ENCODE results near the gene ENOX2.
"Not testable (repeated sequence)": the region's sequence is repeated elsewhere in the genome, so short reads cannot be mapped to it uniquely, and the experiment has no call there.

Gene ENOX2

DNA sequence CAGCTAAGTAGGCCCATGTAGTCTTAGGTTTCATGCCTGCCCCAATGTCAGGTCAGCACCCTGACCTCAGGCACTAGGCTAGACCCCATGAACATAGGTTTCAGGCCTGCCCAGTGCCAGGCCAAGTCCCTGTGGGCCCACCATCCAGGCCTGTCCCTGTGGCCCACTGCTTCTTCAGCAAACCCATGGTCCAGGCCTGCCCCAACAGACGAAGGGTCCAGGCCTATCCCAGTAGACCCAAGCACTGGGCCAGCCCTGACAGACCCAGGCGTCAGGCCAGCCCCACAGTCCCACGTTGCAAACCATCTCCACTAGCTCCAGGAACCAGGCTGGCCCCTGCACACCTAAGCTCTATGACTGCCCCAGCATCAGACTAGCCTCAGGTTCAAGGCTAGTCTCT is 92.4 kb downstream of the ENOX2 start:
- H3K4me3 ChIP-seq (ENCODE audit: insufficient read length, low read depth) = no peak overlapping the region
- no peak for DNase-seq (ENCODE audit: low read depth, low spot score)
- TF ChIP-seq YY1 (IDR thresholded peaks at IDR 0.05; ENCODE audit: insufficient read depth, insufficient read length) (no peak), ZNF274 (IDR thresholded peaks at IDR 0.05; ENCODE audit: low read depth, low read length) (no peak), SUZ12 (IDR thresholded peaks at IDR 0.05; ENCODE audit: extremely low read depth, insufficient read depth, insufficient read length) (no peak)
- no peaks in the 10 kb centered on the region for H3K27me3 ChIP-seq (ENCODE audit: insufficient read depth, insufficient read length)
- no peaks in the 10 kb centered on the region for H3K9me3 ChIP-seq (ENCODE audit: insufficient read depth, low read length)
- no peaks in the 10 kb centered on the region for H3K36me3 ChIP-seq (ENCODE audit: insufficient read depth, insufficient read length, low read length)
- H3K4me1 ChIP-seq (ENCODE audit: insufficient read depth, insufficient read length) = no peaks in the 10 kb centered on the region
- H3K9ac ChIP-seq (ENCODE audit: insufficient read length, low read depth) = no peak overlapping the region

DNA sequence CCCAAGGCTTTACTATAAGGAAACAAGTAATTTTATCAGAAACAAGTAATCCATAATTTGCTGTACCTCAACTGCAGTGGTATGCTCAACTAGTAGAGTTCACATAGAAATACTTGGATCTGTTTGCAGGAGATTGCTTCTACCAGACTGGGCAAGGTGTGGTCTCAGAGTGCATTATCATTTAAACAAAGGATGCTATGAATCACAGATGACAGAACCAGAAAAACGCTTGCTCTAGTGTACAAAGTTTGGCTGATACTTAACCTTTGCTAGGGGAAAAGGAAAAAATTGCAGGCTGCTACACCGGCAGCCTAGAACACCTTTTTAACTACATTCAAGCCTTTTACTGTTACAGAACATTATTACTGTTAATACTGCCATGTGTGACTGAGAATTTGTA is 97.1 kb downstream of the ENOX2 start:
- H3K36me3 ChIP-seq (ENCODE audit: insufficient read depth, insufficient read length, low read length) = no peaks in the 10 kb centered on the region
- H3K4me1 ChIP-seq (ENCODE audit: insufficient read depth, insufficient read length) = no peaks in the 10 kb centered on the region
- no peaks in the 10 kb centered on the region for H3K27me3 ChIP-seq (ENCODE audit: insufficient read depth, insufficient read length)
- no peaks in the 10 kb centered on the region for H3K9me3 ChIP-seq (ENCODE audit: insufficient read depth, low read length)
- no peak overlapping the region for H3K9ac ChIP-seq (ENCODE audit: insufficient read length, low read depth)
- H3K4me3 ChIP-seq (ENCODE audit: insufficient read length, low read depth) = no peak overlapping the region
- DNase-seq (ENCODE audit: low read depth, low spot score) = no peak
- TF ChIP-seq ZNF274 (IDR thresholded peaks at IDR 0.05; ENCODE audit: low read depth, low read length) (no peak), YY1 (IDR thresholded peaks at IDR 0.05; ENCODE audit: insufficient read depth, insufficient read length) (no peak), SUZ12 (IDR thresholded peaks at IDR 0.05; ENCODE audit: extremely low read depth, insufficient read depth, insufficient read length) (no peak)

DNA sequence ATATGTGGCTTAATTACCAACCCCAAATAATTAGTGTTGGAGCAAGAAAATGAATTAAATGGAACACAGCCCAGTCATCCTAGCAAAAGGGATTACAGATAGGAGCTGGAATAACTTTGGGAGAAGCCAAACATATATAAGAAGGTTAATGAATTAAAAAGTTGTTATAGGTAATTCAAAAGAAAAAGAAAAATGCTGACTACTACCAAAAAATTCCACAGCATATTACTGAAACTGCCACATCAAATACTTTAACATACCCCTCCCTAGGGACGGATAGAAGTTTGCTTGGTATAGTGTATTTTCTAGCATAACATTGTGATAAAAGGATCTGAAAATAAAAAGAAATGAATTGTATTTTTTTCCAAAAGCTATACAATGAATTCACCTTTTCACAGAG is 99.5 kb downstream of the ENOX2 start:
- no peak for DNase-seq (ENCODE audit: low read depth, low spot score)
- Histone ChIP-seq H3K9ac (ENCODE audit: insufficient read length, low read depth) (no peak overlapping the region), H3K36me3 (ENCODE audit: insufficient read depth, insufficient read length, low read length) (no peaks in the 10 kb centered on the region), H3K4me3 (ENCODE audit: insufficient read length, low read depth) (no peak overlapping the region), H3K4me1 (ENCODE audit: insufficient read depth, insufficient read length) (no peaks in the 10 kb centered on the region), H3K9me3 (ENCODE audit: insufficient read depth, low read length) (no peaks in the 10 kb centered on the region), H3K27me3 (ENCODE audit: insufficient read depth, insufficient read length) (no peaks in the 10 kb centered on the region)
- no peak for TF ChIP-seq ZNF274 (IDR thresholded peaks at IDR 0.05; ENCODE audit: low read depth, low read length)
- TF ChIP-seq SUZ12 (IDR thresholded peaks at IDR 0.05; ENCODE audit: extremely low read depth, insufficient read depth, insufficient read length) = no peak
- TF ChIP-seq YY1 (IDR thresholded peaks at IDR 0.05; ENCODE audit: insufficient read depth, insufficient read length) = no peak

- H3K4me3 ChIP-seq (ENCODE audit: insufficient read length, low read depth) = no peak overlapping the region
- H3K4me1 ChIP-seq (ENCODE audit: insufficient read depth, insufficient read length) = no peaks in the 10 kb centered on the region
- no peak for DNase-seq (ENCODE audit: low read depth, low spot score)
- no peaks in the 10 kb centered on the region for H3K27me3 ChIP-seq (ENCODE audit: insufficient read depth, insufficient read length)
- TF ChIP-seq YY1 (IDR thresholded peaks at IDR 0.05; ENCODE audit: insufficient read depth, insufficient read length) (no peak), SUZ12 (IDR thresholded peaks at IDR 0.05; ENCODE audit: extremely low read depth, insufficient read depth, insufficient read length) (no peak), ZNF274 (IDR thresholded peaks at IDR 0.05; ENCODE audit: low read depth, low read length) (no peak)
- no peak overlapping the region for H3K9ac ChIP-seq (ENCODE audit: insufficient read length, low read depth)
- H3K36me3 ChIP-seq (ENCODE audit: insufficient read depth, insufficient read length, low read length) = no peaks in the 10 kb centered on the region
- H3K9me3 ChIP-seq (ENCODE audit: insufficient read depth, low read length) = no peaks in the 10 kb centered on the region
Measured at GRCh38 chrX:130801901-130802300, 101.1 kb downstream of the ENOX2 start.

- Histone ChIP-seq H3K9me3 (ENCODE audit: insufficient read depth, low read length) (no peaks in the 10 kb centered on the region), H3K4me1 (ENCODE audit: insufficient read depth, insufficient read length) (no peaks in the 10 kb centered on the region), H3K36me3 (ENCODE audit: insufficient read depth, insufficient read length, low read length) (no peaks in the 10 kb centered on the region), H3K9ac (ENCODE audit: insufficient read length, low read depth) (no peak overlapping the region), H3K27me3 (ENCODE audit: insufficient read depth, insufficient read length) (no peaks in the 10 kb centered on the region), H3K4me3 (ENCODE audit: insufficient read length, low read depth) (no peak overlapping the region)
- DNase-seq (ENCODE audit: low read depth, low spot score) = no peak
- TF ChIP-seq ZNF274 (IDR thresholded peaks at IDR 0.05; ENCODE audit: low read depth, low read length) (no peak), YY1 (IDR thresholded peaks at IDR 0.05; ENCODE audit: insufficient read depth, insufficient read length) (no peak), SUZ12 (IDR thresholded peaks at IDR 0.05; ENCODE audit: extremely low read depth, insufficient read depth, insufficient read length) (no peak)
Measured at GRCh38 chrX:130799393-130799792, 103.6 kb downstream of the ENOX2 start.

- Histone ChIP-seq H3K36me3 (ENCODE audit: insufficient read depth, insufficient read length, low read length) (no peaks in the 10 kb centered on the region), H3K9me3 (ENCODE audit: insufficient read depth, low read length) (no peaks in the 10 kb centered on the region), H3K27me3 (ENCODE audit: insufficient read depth, insufficient read length) (no peaks in the 10 kb centered on the region), H3K4me3 (ENCODE audit: insufficient read length, low read depth) (no peak overlapping the region), H3K9ac (ENCODE audit: insufficient read length, low read depth) (no peak overlapping the region), H3K4me1 (ENCODE audit: insufficient read depth, insufficient read length) (no peaks in the 10 kb centered on the region)
- no peak for DNase-seq (ENCODE audit: low read depth, low spot score)
- no peak for TF ChIP-seq ZNF274 (IDR thresholded peaks at IDR 0.05; ENCODE audit: low read depth, low read length)
- TF ChIP-seq YY1 (IDR thresholded peaks at IDR 0.05; ENCODE audit: insufficient read depth, insufficient read length) = no peak
- TF ChIP-seq SUZ12 (IDR thresholded peaks at IDR 0.05; ENCODE audit: extremely low read depth, insufficient read depth, insufficient read length) = no peak
Measured at GRCh38 chrX:130793975-130794374, 109.0 kb downstream of the ENOX2 start.

- H3K9me3 ChIP-seq (ENCODE audit: insufficient read depth, low read length); H3K4me1 ChIP-seq (ENCODE audit: insufficient read depth, insufficient read length); DNase-seq (ENCODE audit: low read depth, low spot score); H3K27me3 ChIP-seq (ENCODE audit: insufficient read depth, insufficient read length); H3K9ac ChIP-seq (ENCODE audit: insufficient read length, low read depth); H3K4me3 ChIP-seq (ENCODE audit: insufficient read length, low read depth); H3K36me3 ChIP-seq (ENCODE audit: insufficient read depth, insufficient read length, low read length): not testable (repeated sequence)
Measured at GRCh38 chrX:130791870-130792269, 111.1 kb downstream of the ENOX2 start.

DNA sequence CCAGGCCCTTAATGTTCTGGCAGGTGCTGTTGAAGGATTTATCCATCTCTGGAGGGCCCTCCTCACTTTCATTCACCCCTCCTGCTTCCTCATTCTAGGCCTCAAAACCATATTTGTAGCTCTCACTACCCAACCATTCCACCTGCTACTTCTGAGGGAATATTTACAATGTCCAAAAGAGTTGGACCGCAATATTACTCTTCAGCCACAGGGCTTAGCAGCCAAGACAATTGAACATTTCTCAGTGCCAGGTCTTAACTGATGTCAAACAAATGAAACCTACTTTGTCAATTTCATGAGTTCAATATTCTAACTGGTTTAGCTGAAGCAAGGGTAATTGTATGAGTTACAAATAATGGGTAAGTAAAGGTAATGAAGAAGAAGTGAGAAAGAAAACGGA is 113.2 kb downstream of the ENOX2 start:
- H3K4me3 ChIP-seq (ENCODE audit: insufficient read length, low read depth) = no peak overlapping the region
- no peaks in the 10 kb centered on the region for H3K4me1 ChIP-seq (ENCODE audit: insufficient read depth, insufficient read length)
- TF ChIP-seq YY1 (IDR thresholded peaks at IDR 0.05; ENCODE audit: insufficient read depth, insufficient read length) (no peak), SUZ12 (IDR thresholded peaks at IDR 0.05; ENCODE audit: extremely low read depth, insufficient read depth, insufficient read length) (no peak), ZNF274 (IDR thresholded peaks at IDR 0.05; ENCODE audit: low read depth, low read length) (no peak)
- DNase-seq (ENCODE audit: low read depth, low spot score) = no peak
- no peaks in the 10 kb centered on the region for H3K9me3 ChIP-seq (ENCODE audit: insufficient read depth, low read length)
- H3K27me3 ChIP-seq (ENCODE audit: insufficient read depth, insufficient read length) = no peaks in the 10 kb centered on the region
- no peaks in the 10 kb centered on the region for H3K36me3 ChIP-seq (ENCODE audit: insufficient read depth, insufficient read length, low read length)
- H3K9ac ChIP-seq (ENCODE audit: insufficient read length, low read depth) = no peak overlapping the region

Data from NT2/D1 (cell line).